MM.1S (cell line): ENCODE data around the gene TMEM132D.

Experiments used
- CTCF ChIP-seq: fragments of 300-600 bp; sonication (generic); IDR thresholded peaks from 2 replicates; pipeline ENCODE4 v1.5.1; 2016; ENCODE audit warnings: antibody characterized with exemption, low read length, mixed read lengths
- EZH2 ChIP-seq: fragments of 300-600 bp; sonication (generic); optimal IDR thresholded peaks from 2 replicates; pipeline ENCODE3; 2017; ENCODE audit warnings: low read depth, mild to moderate bottlenecking, antibody characterized with exemption, low read length, mixed read lengths

DNA sequence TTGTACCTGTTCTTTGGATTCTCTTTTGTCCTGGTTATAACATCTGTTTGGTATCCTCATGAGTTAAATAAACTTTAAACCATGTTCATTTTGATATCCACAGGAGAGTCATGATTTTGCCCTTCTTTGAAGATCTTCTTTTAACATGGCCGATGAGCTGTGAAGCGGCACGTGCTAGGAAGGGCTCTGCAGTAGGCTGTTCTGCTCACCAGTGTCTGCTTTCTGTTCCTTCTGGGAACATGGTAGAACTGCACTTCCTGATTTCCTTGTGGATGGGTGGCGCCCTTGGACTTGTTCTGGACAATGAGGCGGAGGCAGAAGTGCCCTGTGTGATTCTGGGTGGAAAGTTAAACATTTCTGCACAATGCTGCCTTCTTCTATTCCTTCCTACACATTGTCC lies 138.1 kb downstream of the TMEM132D start:
- TF ChIP-seq CTCF (no peak), EZH2 (no peak)
